Measurements from ENCODE around the gene SYNPR. TPM values are rescaled to one million over a fixed set of nuclear protein-coding genes. Genes with fewer than 3 reads are reported as not detected.

Gene SYNPR
- total RNA-seq, 1 experiment from 2014 or later, result 17.6 TPM

DNA sequence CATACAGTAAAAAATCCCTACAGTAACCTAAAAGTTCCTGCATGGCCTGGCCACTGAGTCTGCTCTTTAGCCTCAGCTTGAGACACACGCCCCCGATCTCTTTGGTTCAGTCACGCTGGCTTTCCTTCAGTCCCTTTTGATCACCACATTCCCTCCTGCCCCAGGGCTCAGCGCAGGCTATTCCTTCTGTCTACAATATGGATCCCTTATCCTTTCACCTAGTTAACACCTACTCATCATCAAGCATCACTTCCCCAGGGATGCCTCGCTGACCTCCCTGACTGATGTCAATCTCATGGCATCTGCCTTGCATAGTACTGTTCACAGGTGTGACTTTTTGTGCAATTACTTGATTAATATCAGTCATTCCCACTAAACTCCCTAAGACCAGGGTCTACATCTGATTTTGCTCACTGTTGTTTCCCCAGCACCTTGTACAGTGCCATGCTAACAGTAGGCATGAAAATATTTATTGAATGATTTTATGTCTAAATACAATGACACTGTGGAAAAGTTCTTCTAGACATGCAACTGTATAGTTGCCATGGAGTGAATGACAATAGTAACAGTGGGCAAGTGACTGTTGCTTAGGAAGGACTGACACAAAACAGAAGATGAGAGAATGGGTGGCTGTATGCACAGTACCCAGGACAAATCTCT is 374.1 kb downstream of the SYNPR start, which contains the start of gene SNTN:
SNTN (plus strand) TSS at position 610 of the 660 bp plus-strand sequence; CDS start at position 623, 13 bp downstream.
- no peak for DNase-seq (ENCODE audit: low spot score)
- no peak within 1 kb of the TSS for H3K4me3 ChIP-seq (ENCODE audit: low read depth, low read length, poor library complexity, severe bottlenecking)
- H3K27me3 ChIP-seq (replicated peaks; ENCODE audit: insufficient read depth, low read depth, low read length, poor library complexity), result no peaks in the 10 kb centered on the region
- no peaks in the 10 kb centered on the region for H3K36me3 ChIP-seq (ENCODE audit: insufficient read depth, low read length, poor library complexity, severe bottlenecking)
- H3K27ac ChIP-seq (ENCODE audit: low read depth, low read length, poor library complexity, severe bottlenecking), result no peak within 1 kb of the TSS
- no peaks in the 10 kb centered on the region for H3K4me1 ChIP-seq (ENCODE audit: insufficient read depth, low read length, poor library complexity, severe bottlenecking)
- no peak for TF ChIP-seq EZH2 (IDR thresholded peaks at IDR 0.05; ENCODE audit: borderline replicate concordance, low read depth, low read length, poor library complexity, severe bottlenecking)
- TF ChIP-seq, protein P1, sequence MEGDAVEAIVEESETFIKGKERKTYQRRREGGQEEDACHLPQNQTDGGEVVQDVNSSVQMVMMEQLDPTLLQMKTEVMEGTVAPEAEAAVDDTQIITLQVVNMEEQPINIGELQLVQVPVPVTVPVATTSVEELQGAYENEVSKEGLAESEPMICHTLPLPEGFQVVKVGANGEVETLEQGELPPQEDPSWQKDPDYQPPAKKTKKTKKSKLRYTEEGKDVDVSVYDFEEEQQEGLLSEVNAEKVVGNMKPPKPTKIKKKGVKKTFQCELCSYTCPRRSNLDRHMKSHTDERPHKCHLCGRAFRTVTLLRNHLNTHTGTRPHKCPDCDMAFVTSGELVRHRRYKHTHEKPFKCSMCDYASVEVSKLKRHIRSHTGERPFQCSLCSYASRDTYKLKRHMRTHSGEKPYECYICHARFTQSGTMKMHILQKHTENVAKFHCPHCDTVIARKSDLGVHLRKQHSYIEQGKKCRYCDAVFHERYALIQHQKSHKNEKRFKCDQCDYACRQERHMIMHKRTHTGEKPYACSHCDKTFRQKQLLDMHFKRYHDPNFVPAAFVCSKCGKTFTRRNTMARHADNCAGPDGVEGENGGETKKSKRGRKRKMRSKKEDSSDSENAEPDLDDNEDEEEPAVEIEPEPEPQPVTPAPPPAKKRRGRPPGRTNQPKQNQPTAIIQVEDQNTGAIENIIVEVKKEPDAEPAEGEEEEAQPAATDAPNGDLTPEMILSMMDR (conservative IDR thresholded peaks at IDR 0.05; ENCODE audit: low read depth, low read length), result no peak
- BruUV-seq (replicated peaks), result no TSS peak
- intact Hi-C loops (cut with micrococcal nuclease; ENCODE audit: unreplicated experiment), result no loop called here
- no peaks in the 10 kb centered on the region for H3K9me3 ChIP-seq (ENCODE audit: low read depth, low read length, poor library complexity, severe bottlenecking)
- ChIA-PET POLR2A (ENCODE audit: low non-redundant PET) (no interaction called here), CTCF (no interaction called here)

DNA sequence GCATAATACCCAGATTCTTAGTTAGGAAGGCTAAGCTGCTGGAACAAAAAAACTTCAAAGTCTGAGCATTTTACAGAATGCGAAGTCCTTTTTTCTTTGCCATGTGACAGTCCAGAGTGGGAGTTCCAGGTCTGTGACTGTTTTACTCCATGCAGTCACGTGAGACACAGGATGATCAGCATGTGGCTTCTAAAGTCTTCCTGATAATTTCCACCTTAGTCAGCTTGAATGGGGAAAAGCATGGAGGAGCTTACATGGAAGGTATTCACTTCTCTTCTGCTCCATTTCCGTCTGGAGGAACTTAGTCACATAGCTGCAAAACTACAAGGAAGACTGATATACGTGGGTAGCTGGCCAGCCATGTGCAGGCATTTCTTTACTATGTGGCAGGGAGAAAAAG is 376.1 kb downstream of the SYNPR start:
- TF ChIP-seq, protein P1 (conservative IDR thresholded peaks at IDR 0.05; ENCODE audit: low read depth, low read length), result no peak
- no peak for TF ChIP-seq EZH2 (IDR thresholded peaks at IDR 0.05; ENCODE audit: borderline replicate concordance, low read depth, low read length, poor library complexity, severe bottlenecking)
- H3K4me3 ChIP-seq (ENCODE audit: low read depth, low read length, poor library complexity, severe bottlenecking), result no peak overlapping the region
- H3K36me3 ChIP-seq (ENCODE audit: insufficient read depth, low read length, poor library complexity, severe bottlenecking), result no peaks in the 10 kb centered on the region
- no peaks in the 10 kb centered on the region for H3K27me3 ChIP-seq (replicated peaks; ENCODE audit: insufficient read depth, low read depth, low read length, poor library complexity)
- POLR2A ChIA-PET (ENCODE audit: low non-redundant PET), result no interaction called here
- no peak for DNase-seq (ENCODE audit: low spot score)
- CTCF ChIA-PET, result no interaction called here
- no peaks in the 10 kb centered on the region for H3K9me3 ChIP-seq (ENCODE audit: low read depth, low read length, poor library complexity, severe bottlenecking)
- intact Hi-C loops (cut with micrococcal nuclease; ENCODE audit: unreplicated experiment), result no loop called here
- H3K27ac ChIP-seq (ENCODE audit: low read depth, low read length, poor library complexity, severe bottlenecking), result no peak overlapping the region
- no peaks in the 10 kb centered on the region for H3K4me1 ChIP-seq (ENCODE audit: insufficient read depth, low read length, poor library complexity, severe bottlenecking)
- BruUV-seq (replicated peaks), result no TSS peak

DNA sequence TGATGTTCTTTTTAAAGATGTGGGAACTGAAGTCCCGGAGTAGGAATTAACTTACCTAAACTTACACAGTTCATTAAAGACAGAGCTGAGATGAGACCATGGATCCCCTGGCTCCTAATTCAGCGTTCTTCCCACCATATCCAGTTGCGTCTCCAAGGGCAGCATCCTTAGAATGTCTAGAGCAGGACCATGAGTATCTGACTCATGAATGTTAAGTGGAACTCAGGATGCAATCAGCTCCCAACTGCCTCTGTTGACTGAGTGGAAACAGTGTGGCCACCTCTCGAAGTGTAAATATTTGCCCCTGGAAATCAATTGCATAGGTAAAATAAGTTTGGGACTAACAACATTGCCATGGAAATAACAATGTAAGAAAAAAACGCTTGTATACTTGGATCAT is 376.8 kb downstream of the SYNPR start:
- BruUV-seq (replicated peaks), result no TSS peak
- H3K4me1 ChIP-seq (ENCODE audit: insufficient read depth, low read length, poor library complexity, severe bottlenecking), result no peaks in the 10 kb centered on the region
- H3K27ac ChIP-seq (ENCODE audit: low read depth, low read length, poor library complexity, severe bottlenecking), result no peak overlapping the region
- H3K36me3 ChIP-seq (ENCODE audit: insufficient read depth, low read length, poor library complexity, severe bottlenecking), result no peaks in the 10 kb centered on the region
- H3K4me3 ChIP-seq (ENCODE audit: low read depth, low read length, poor library complexity, severe bottlenecking), result no peak overlapping the region
- intact Hi-C loops (cut with micrococcal nuclease; ENCODE audit: unreplicated experiment), result no loop called here
- no peaks in the 10 kb centered on the region for H3K27me3 ChIP-seq (replicated peaks; ENCODE audit: insufficient read depth, low read depth, low read length, poor library complexity)
- no peak for TF ChIP-seq EZH2 (IDR thresholded peaks at IDR 0.05; ENCODE audit: borderline replicate concordance, low read depth, low read length, poor library complexity, severe bottlenecking)
- TF ChIP-seq, protein P1 (conservative IDR thresholded peaks at IDR 0.05; ENCODE audit: low read depth, low read length), result no peak
- no peaks in the 10 kb centered on the region for H3K9me3 ChIP-seq (ENCODE audit: low read depth, low read length, poor library complexity, severe bottlenecking)
- ChIA-PET POLR2A (ENCODE audit: low non-redundant PET) (no interaction called here), CTCF (no interaction called here)
- DNase-seq (ENCODE audit: low spot score), result no peak

All from A673 (cell line).